ENCODE measurements around the gene PSORS1C1.
"Not testable (repeated sequence)": the region's sequence is repeated elsewhere in the genome, so short reads cannot be mapped to it uniquely, and the experiment has no call there.

Gene PSORS1C1, protein sequence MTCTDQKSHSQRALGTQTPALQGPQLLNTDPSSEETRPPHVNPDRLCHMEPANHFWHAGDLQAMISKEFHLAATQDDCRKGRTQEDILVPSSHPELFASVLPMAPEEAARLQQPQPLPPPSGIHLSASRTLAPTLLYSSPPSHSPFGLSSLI

DNA sequence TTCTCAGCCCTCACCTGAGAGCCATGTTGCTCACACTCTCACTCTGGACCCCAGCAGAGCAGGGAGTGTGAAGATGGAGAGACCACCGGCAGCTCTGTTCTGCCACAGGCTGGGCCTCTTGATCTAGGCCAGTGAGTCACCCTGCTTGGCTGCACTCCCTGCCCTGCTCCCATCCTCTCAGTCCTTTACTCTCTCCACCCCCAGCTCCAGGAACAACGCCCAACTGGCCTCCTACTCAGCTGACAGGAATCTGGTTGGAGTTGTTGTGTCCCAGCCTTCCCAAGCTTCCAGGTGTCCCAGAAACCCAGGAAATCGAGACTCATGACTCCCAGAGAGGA lies at the start of gene PSORS1C1:
TSS of gene PSORS1C1 (plus strand) at position 260 of the 338 bp plus-strand sequence. CDS start 14,833 bp downstream, outside the sequence.
- no peak for FAIRE-seq

DNA sequence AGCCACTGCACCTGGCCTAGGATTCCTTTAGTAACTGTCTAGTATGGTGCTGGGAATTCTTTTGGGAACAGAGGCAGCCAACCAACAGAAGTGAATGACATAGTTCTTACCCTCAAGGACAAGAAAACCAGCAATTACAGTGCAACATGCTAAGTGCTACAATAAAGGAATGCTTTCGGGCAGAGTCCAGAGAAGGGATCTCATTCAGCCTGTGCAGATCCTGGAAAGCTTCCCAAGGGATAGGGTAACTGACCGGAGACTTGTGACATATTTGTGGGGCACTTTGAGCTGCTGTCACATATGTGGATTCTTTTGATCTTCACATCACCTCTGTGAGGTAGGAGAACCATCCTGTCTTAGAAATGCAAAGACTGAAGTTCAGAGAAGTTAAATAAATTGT lies 49.0 kb upstream of the PSORS1C1 start:
- FAIRE-seq: no peak

DNA sequence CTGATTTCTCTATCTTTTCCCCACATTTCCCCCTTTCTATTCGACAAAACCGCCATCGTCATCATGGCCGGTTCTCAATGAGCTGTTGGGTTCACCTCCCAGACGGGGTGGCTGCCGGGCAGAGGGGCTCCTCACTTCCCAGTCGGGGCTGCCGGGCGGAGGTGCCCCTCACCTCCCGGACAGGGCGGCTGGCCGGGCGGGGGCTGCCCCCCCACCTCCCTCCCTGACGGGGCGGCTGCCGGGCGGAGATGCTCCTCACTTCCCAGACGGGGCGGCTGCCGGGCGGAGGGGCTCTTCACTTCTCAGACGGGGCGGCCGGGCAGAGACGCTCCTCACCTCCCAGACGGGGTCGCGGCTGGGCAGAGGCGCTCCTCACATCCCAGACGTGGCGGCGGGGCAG lies 47.6 kb upstream of the PSORS1C1 start:
- not testable (repeated sequence) for FAIRE-seq

DNA sequence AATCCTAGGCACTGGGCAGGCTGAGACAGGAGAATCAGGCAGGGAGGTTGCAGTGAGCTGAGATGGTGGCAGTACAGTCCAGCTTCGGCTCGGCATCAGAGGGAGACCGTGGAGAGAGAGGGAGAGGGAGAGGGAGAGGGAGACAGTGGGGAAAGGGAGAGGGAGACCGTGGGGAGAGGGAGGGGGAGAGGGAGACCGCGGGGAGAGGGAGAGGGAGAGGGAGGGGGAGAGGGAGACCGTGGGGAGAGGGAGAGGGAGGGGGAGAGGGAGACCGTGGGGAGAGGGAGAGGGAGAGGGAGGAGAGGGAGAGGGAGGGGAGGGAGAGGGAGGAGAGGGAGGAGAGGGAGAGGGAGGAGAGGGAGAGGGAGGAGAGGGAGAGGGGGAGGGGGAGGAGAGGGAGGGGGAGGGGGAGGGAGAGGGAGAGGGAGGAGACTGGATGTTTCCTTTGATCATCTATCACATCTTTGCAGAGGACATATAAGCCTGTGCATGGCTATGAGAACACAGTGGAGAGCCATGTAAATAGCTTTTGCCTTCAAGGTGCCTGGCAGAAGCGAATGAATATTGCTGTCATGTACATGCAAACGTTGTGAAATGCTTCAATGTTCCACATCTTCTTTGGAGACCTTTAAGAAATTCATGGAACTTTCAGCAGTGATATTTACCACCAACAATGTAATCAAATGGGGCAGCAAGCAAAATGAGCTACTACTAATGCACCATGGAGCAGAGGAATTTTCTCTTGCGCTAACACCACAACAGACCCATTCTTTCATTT lies 46.5 kb upstream of the PSORS1C1 start:
- not testable (repeated sequence) for FAIRE-seq

DNA sequence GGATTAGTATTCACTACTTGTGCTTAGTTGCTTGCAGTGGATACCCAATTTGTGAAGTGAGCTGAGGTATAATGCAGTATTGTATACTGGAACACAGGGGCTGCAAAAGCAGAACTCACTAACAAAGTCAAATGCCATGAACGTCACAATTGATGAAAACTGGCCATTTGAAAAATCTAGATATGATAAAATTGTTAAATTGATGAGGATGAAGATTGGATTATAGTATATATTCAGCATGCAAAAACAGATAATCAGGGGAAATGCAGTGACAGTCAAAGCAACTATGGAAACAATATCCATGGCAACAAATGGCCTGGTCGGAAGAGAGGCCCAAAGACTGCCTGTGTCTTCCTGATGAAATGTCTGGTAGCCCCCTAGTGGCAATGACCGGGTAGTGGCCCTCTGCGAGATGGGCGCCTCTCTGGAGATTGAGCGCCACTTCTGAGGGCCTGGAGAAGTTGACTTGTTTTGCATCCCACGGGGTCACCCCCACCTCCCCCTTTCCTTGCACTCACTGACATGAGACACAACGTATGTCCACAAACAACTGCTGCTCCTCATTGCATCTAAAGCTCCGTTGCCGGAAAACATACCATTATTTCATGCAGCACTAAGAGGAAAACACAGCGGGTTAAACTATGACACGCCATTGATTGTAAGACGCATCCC lies 45.8 kb upstream of the PSORS1C1 start:
- no peak for FAIRE-seq

DNA sequence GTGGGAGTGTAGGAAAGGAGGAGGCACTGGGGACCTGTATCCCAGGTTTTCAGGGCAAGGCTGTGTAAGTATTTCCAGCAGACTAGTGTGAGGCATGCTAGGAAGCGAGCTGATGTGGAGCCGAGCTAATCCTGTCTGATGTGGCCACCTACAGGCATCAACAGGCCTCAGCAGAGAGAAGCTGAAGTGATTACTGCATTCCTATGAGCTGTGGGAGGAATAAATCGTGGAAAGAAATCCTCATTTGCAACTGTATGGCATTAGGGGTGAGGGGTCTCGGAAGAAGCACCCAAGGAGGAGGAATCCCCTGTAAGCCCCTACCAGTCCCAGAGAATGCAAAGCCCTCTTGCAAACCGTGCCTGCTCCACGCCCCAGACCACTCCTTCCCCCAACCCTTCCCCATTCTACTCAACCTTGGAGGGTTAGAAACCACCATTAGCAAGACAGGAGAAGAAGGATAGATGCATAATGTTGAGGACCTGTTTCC lies 43.8 kb upstream of the PSORS1C1 start:
- FAIRE-seq: no peak

DNA sequence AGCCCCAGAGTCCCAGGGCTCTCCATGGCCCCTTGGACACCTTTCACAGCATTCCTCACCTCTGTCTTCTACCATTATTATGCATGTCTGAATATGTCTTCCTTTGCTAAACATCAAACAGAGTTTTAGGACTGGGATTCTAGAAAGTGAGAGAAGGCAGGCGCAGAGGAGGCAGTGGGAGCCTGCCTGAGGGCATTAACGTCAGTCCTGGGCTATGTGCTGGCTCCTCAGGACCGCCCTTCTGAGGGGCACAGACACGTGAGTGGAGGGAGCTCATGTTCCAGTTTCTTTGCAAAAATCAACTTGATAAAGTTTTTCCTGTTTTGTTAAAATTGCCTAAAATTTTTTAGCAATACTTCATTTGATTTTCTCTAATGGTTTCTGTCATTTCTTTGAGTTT lies 40.2 kb upstream of the PSORS1C1 start:
- no peak for FAIRE-seq

DNA sequence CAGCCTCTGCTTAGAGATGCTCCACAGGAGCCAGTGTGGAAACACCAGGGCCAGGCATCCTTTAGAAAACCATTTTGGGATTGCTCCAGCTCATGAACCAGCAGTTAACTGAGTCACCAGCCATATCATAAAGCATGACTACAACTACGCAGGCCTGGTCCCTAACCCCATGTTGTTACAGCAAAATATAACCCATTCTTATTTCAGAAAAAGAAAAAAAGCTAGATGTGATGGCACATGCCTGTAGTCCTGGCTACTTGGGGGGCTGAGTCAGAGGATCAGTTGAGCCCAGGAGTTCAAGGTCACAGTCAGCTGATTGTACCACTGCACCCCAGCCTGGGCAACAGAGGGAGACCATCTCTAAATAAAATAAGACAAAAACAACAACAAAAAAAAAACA lies 39.1 kb upstream of the PSORS1C1 start:
- no peak for FAIRE-seq

DNA sequence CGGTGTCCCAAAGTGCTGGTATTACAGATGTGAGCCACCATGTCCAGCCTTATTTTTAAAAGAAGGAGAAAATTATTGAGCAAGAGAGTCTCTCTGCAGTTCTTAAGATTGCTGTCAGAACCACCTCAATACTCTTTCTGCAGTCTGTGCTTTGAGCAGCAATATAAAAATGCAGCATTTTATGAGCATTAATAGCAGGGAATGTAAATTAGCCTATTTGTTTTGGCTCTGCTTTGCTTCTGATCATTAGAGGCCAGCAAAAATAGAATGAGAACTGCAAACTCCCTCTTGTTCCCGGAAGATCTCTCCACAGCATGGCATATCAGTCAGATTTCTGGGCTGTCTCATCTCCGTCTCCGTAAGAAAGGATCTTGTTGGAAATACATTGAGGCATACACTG lies 38.0 kb upstream of the PSORS1C1 start:
- FAIRE-seq: no peak

DNA sequence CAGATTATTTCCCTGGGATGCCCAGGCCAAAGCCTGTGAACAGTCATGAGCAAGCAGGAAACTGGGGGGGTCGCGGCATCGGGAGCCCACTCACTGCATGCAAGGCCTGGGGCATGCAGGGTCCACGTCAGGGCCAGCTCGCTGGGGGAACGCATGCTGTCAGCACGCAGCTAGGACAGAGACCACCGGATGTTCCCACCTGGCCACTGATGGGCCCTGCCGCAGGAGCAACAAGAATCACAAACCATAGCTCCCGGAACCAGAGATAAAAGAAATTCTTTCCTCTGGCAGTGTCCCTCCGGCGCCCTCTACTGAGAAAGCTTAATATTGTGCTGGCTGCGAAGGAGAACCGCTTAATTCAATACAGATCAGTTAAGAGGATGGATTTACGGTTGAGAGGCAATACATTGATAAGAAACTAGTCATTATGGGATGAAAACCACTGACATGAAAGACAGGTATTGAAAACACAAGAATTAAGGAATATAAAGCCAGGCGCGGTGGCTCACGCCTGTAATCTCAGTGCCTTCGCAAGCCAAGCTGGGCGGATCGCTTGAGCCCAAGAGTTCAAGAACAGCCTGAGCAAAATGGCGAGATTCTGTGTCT lies 34.8 kb upstream of the PSORS1C1 start:
- peak; percentile 26 for FAIRE-seq

DNA sequence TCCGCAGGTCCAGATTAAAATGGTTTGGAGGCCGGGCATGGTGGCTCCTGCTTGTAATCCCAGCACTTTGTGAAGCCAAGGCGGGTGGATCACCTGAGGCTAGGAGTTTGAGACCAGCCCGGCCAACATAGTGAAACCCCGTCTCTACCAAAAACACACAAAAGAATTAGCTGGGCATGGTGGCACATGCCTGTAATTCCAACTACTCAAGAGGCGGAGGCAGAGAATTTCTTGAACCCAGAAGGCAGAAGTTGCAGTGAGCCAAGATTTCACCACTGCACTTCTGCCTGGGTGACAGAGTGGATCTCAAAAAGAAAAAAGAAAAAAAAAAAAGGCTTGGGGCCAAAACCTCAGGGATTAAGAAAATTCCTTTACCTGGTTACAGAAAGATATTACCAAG lies 32.7 kb upstream of the PSORS1C1 start:
- no peak for FAIRE-seq

DNA sequence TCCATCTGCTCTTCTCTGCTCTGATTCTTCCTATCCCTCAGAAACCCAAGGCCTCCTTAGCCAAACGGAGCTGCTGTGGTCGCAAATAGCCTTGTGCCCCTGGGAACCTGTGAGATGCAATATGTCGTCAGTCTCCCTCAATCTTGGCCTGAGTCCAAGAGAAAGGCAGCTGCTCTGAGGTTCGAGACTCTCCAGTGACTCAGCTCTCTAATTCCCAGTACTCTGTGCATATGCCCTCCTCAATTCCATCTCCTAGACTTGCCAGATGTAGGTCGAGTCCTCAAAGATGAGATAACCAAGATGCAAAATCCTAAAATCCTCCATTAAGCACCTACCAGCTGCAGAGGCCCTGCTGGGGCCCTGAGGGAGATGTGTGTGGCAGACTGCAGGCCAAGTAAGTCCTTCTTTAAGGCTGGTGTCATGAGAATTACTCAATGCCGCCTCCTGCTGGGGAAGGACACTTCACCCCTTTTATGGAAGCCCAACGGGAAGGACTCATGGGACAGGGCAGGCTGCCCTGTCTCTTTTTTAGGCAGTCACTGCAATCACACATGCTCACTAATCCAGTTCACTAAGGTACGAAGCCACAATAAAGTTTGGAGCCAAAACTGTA lies 30.8 kb upstream of the PSORS1C1 start:
- FAIRE-seq: no peak

DNA sequence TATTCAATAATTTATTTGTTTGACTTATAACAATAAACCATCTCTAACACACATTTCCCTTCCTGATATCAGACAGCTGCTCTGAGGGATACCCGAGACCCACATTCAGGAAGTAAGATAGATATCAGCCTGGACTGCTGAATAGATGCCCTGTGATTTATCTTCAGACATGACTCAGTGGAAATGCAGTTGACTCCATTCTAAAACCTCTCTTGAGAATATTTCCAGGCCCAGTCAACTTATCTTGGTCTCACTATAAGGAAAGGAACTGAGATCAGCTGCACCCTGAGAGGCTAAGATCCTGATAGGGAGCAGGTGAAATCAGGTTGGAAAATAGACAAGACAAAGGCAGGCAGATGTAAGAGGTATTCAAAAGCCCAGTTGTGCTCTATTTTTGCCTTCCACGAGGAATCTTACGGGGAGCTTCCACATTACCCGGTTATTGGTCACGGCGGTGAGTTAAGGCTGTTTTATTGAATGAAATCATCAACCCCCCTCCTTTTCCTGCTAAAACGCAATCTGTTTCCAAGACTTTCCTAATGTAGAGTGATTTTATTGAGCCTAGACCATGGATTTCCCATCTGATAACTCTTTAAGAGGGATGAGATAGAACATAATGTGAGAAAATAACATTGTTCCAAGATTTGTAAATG lies 27.7 kb upstream of the PSORS1C1 start:
- no peak for FAIRE-seq

DNA sequence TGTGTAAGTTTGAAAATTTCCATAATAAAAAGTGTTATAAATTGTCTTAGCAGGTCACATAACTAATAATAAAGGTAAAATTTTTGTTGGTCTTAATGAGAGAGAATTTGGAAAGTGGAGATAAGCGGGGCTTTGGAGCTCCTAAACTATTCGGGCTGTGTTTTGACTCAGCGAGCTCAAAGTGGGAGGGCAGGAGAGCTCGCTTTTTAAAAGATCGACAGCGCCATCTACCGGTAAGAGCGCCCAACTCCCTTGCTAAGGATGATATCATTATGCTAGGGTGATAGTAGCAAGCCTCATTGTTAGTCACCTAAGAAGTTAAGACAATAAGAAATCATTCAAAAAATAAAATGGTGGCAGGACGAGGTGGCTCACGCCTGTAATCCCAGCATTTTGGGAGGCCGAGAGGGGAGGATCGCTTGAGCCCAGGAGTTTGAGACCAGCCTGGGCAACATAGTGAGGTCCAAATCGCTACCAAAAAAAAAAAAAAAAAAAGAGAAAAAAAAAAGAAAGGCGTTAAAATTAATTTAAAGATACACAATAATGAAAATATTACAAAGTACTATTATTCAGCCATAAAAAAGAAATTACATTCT lies 27.0 kb upstream of the PSORS1C1 start:
- FAIRE-seq: peak; percentile 90

DNA sequence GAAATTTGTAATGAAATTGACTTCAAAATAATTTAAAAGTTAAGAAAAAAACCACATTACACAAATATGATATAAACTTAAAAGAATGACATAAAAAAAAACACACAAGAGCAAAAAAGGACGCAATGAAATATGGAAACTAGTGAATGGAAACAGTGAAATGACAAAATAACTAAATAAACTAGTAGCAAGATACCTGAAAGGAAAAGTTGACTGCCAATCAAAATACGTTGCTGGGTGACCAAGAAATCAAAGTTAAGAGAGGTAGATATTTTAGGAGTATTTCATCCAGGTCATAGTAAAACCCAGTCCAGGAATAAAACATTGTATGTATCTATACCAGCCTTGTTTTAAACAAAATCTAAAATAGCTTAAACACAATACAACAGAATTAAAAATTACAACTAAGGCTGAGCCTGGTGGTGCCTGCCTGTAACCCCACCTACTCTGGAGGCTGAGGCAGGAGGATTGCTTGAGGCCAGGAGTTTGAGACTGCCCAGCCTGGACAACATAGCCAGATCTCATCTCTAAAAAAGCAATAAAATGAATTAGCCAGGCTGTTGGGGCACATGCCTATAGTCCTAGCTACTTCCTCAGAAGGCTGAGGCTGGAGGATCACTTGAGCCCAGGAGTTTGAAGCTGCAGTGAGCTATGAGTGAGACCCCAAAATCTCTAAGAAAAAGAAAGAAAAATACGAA lies 24.2 kb upstream of the PSORS1C1 start:
- no peak for FAIRE-seq

DNA sequence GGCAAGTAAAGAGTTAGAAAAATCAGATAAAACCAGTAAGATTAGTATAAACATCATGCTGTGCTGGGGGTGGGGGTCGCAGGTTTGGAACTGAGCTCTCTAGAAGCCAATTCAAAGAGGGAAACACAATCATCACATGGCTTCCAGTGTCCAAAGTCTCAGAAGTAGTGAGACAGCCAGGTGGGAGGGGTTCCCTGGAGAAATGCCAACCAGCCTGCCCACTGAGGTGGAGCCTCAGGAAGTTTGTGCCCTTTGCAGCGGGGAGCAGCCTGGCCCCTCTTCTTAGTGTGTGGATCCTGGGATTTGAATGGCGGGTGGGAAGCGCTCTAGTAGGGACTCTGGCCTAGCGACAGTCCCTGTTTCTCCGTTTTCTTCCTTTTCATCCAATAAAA lies 23.6 kb upstream of the PSORS1C1 start:
- FAIRE-seq: no peak

DNA sequence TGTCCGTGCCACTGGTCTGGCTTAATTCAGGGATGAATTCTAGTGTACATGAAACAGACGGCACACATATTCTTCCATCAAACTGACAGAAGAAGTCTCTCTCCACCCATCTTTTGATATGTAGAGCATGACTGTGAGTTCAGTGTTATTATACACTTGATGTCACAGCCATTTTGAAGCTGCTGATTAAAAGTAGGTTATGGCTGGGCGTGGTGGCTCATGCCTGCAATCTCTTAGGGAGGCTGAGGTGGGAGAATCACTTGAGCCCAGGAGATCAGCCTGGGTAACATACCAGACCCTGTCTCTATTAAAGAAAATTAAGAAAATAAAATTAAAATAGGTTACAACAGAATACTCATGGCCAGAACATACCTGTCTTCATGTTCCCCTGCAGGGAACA lies 22.9 kb upstream of the PSORS1C1 start:
- FAIRE-seq: no peak

DNA sequence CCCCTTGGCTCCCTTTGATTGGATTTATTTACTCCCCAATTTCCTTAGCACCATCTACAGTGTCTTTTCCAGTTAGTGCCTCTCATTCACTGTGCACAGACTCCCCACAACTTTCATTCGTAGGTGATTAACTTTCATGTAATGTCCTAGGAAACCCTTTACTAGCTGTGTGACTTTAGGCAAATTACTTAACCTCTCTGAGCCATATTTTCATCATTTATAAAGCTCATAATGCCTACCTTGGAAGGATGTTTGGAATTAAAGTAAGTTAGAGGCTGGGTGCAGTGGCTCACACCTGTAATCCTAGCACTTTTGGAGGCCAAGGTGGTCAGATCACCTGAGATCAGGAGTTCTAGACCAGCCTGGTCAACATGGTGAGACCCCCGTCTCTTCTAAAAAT lies 22.4 kb upstream of the PSORS1C1 start:
- no peak for FAIRE-seq

DNA sequence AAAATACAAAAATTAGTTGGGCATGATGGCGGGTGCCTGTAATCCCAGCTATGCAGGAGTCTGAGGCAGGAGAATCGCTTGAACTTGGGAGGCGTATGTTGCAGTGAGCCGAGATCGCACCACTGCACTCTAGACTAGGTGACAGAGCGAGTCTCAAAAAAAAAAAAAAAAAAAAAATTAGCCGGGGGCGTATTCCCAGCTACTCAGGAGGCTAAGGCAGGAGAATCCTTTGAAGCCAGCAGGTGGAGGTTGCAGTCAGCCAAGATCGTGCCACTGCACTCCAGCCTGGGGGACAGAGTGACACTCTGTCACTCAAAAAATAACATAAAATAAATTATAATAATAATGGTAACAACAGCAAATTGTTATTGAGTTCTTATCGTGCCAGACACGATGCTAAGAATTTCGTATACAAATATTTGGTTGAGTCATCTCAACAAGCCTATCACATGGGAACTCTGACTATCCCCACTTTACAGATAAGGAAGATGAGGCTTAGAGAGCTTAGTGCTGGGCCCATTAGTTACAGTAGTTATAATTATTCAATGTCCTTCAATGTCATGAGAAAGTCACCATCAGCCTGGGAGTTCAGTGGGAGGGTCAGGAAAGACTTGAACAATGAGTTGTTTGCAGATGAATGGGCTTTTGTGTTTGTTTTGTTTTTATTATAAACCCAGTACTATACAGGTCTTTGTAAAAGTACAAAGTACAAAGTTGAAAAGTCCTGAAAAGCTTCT lies 21.7 kb upstream of the PSORS1C1 start:
- FAIRE-seq: no peak

DNA sequence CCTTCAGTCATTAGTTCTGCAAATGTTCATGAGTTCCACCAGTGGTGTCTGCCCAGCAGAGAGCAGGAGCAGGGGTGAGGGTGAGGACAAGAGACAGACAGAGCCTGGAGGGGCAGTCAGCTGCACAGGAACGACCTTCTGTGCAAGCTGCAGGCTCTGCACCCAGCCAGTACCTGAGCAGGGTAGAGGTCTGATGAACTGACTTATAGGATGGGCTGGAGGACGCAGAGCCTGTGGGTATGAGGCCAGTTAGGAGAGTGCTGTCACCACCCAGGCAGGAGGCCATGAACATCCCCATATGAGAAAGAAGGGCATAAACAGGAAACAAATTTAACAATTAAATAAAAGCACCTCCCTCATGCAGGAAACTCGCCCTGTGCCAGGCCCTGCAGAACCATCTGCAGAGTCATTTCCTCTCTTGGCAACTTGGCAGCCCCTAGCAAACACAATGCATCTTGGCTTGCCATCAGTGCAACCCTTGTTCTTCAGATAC lies 20.2 kb upstream of the PSORS1C1 start:
- no peak for FAIRE-seq

DNA sequence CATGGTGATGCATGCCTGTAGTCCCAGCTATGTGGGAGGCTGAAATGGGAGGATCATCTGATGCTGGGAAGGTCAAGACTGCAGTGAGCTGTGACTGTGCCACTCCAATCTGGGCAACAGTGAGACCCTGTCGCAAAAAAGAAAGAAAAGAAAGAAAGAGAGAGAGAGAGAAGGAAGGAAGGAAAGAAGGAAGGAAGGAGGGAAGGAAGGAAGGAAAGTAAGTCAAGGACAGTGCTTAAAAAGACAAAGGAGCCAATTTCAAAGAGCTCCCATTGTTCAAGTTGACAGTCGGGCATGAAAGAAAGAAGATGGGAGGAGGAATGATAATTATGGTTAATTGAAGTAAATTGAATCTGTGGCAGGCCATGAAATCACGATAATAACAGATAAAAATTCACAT lies 18.4 kb upstream of the PSORS1C1 start:
- no peak for FAIRE-seq

Measured in endometrium (tissue), 2 donors.